Ramos (cell line): ENCODE data around the gene UBE2K.
"Not testable (repeated sequence)": the region's sequence is repeated elsewhere in the genome, so short reads cannot be mapped to it uniquely, and the experiment has no call there.

ENCODE experiments used
- in situ Hi-C: fragments of 300-500 bp; cut with MboI; formaldehyde crosslinking; loops from one replicate; pipeline ENCODE4 v1.14.3; 2022; ENCODE audit warnings: low sequenced_read_pairs; ENCODE audit not compliant: unreplicated experiment

Gene UBE2K

DNA sequence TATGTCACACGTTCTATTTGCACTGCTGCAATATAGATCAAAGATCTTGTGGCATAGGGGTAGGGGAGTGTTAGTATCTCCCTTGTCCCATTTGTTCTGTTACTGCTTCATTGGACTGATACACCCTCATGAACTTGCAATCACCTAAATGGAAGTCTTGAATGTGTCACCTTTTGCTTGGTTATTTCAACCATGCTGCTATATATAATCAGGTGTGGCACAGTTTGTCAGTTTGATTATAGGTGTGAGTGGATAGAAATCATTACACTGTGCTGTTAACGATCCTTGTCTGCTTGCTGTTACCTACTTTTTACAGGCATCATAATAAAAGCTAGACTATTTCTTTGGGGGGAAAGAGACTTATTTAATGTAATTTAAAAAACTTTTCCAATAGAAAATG, 84.1 kb downstream of the UBE2K start:
- in situ Hi-C loops: not testable (repeated sequence)

- in situ Hi-C loops: no loop called here
Observed at GRCh38 chr4:39785083-39785482, 87.1 kb downstream of the UBE2K start.

DNA sequence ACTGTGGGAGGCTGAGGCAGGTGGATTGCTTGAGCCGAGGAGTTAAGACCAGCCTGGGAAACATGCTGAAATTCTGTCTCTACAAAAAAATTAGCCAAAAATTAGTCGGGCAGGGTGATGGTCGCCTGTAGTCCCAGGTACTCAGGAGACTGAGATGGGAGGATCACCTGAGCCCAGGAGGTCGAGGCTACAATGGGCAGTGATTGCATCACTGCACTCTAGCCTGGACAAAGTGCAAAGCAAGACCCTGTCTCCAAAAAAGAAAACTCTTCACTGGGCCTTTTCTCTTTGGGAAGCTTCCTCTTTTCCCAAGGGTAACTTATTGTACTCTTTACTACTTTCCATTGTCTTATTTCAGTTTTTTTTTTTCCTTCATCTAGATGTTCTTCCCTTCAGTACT, 88.9 kb downstream of the UBE2K start:
- in situ Hi-C loops: no loop called here

DNA sequence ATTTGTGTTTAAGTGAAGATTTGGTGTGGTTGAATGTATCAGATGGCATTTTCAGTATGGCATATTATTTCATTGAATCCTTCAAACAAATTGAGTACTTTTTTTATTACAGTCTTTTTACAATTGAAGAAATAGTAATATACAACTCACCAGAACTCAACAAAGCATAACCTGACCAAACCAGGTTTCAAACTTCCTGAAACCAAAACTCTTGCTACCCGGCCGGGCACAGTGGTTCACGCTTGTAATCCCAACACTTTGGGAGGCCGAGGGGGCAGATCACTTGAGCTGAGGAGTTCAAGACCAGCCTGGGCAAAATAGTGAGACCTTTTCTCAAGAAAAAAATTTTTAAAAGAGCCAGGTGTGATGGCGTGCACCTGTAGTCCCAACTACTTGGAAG, 94.2 kb downstream of the UBE2K start:
- in situ Hi-C loops: no loop called here

DNA sequence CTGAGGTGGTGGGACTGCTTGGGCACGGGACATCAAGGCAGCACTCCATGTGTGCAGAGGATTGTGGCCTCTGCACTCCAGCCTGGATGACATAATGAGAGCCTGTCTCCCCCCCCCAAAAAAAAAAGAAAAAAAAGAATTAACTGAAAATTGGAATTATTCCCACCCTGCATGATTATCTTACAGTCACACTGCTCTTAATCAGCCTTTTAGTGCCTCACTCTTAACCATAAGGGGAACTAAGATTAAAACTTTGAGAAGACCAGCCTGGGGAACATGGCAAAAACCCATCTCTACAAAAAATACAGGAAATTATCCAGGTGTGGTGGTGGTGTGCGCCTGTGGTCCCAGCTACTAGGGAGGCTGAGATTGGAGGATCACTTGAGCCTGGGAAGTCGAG, 94.6 kb downstream of the UBE2K start:
- in situ Hi-C loops: no loop called here

GRCh38 chr4:39792976-39793375, 95.0 kb downstream of the UBE2K start:
- in situ Hi-C loops: not testable (repeated sequence)

GRCh38 chr4:39802005-39802404, 104.1 kb downstream of the UBE2K start:
- in situ Hi-C loops: no loop called here

- in situ Hi-C loops: no loop called here
Observed at GRCh38 chr4:39808231-39808749, 110.4 kb downstream of the UBE2K start.

DNA sequence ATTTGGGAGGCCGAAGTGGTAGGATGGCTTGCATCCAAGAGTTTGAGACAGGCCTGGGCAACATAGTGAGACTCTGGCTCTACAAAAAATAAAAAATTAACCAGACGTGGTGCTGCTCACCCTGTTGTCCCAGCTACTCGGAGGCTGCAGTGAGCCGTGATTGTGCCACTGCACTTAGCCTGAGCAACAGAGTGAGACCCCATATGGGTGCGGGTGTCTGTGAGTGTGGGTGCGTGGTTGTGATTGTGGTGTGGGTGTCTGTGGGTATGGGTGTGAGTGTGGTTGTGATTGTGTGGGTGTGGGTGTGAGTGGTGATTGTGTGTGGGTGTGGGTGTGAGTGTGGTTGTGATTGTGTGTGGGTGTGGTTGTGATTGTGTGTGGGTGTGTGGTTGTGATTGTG, 114.6 kb downstream of the UBE2K start:
- in situ Hi-C loops: no loop called here

DNA sequence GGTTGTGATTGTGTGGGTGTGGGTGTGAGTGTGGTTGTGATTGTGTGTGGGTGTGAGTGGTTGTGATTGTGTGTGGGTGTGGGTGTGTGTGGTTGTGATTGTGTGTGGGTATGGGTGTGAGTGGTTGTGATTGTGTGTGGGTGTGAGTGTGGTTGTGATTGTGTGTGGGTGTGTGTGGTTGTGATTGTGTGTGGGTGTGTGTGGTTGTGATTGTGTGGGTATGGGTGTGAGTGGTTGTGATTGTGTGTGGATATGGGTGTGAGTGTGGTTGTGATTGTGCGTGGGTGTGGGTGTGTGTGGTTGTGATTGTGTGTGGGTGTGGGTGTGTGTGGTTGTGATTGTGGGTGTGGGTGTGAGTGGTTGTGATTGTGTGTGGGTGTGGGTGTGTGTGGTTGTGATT, 115.1 kb downstream of the UBE2K start:
- in situ Hi-C loops: not testable (repeated sequence)

GRCh38 chr4:39813761-39814160, 115.8 kb downstream of the UBE2K start:
- in situ Hi-C loops: not testable (repeated sequence)

DNA sequence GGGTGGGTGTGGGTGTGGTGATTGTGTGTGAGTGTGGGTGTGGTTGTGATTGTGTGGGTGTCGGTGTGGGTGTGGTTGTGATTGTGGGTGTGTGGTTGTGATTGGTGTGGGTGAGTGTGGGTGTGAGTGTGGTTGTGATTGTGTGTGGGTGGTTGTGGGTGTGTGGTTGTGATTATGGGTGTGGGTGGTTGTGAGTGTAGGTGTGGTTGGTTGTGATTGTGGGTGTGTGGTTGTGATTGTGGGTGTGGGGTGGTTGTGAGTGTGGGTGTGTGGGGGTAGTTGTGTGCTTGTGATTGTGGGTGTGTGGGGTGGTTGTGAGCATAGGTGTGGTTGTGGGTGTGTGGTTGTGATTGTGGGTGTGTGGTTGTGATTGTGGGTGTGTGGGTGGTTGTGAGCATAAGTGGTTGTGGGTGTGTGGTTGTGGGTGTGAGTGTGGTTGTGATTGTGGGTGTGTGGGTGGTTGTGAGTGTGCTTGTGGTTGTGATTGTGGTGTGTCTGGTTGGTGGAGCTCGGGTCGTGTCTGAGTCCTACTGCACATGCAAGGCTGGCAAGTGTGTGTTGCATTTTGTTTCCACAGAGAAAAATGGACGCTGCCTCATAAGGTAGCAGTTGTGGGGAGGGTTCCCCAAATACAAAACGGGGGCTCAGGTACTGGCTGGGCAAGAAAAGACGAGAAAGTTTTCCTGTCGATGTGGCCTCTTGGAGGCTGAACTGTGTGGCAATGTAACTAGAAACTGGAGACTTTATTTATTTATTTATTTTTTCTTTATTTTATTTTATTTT, 116.7 kb downstream of the UBE2K start:
- in situ Hi-C loops: no loop called here

DNA sequence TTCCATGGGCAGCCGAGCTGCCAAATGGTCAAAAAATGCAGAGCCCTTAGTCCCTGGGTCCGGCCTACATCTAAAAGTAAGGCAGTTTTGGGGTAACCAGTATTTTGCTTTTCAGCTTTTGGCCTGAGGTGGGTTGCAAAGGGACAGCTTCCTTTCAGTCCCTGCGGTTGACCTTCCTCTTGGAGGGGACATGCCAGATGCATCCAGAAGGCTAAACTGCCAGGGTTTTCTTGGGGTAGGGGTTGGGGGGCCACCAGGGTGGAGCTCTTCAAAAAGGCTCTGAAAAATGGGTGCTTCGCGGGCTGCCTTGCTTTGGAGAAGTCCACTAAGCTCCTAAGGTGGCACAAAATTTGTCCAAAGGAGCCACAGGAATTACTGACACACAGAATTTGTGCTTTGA, 120.7 kb downstream of the UBE2K start:
- in situ Hi-C loops: no loop called here

DNA sequence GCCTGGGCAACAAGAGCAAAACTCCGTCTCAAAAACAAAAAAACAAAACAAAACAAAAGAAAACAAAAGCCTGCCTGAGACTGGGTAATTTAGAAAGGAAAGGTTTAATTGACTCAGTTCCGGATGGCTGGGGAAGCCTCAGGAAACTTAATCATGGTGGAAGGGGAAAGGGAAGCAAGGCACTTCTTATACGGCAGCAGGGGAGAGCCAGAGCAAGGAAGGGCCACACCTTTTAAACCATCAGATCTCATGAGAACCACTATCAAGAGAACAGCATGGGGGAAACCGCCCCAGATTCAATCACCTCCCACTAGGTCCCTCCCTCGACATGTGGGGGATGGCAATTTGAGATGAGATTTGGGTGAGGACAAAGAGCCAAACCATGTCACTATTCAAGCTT, 122.2 kb downstream of the UBE2K start:
- in situ Hi-C loops: no loop called here

DNA sequence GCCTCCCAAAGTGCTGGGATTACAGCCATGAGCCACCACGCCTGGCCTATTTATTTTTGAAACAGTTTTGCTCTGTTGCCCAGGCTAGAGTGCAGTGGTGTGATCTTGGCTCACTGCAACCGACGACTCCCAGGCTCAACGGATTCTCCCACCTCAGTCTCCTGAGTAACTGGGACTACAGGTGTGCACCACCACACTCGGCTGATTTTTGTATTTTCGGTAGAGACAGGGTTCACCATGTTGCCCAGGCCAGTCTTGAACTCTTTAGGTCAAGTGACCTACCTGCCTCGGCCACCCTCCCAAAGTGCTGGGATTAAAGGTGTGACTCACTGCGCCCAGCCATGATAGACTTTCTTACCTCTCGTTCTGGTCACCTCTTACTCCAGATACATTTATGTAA, 124.0 kb downstream of the UBE2K start:
- in situ Hi-C loops: no loop called here

DNA sequence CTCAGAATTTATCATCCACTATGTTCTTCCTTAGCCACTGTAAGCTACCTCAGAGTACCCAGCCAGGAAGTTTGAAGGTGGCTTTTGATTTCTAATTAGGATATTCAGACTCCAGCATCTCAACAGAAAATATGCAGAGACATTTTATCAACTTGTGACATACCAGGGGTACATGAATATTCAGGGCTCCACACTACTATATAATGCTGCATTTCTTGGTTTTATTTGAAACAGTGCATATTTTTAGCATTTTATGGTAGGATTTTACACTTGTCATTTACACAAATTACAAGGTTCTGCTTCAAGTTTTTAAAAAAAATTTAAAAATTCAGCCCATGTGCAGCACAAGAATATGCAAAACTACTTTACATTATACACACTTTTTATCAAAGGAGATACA, 124.7 kb downstream of the UBE2K start:
- in situ Hi-C loops: no loop called here

DNA sequence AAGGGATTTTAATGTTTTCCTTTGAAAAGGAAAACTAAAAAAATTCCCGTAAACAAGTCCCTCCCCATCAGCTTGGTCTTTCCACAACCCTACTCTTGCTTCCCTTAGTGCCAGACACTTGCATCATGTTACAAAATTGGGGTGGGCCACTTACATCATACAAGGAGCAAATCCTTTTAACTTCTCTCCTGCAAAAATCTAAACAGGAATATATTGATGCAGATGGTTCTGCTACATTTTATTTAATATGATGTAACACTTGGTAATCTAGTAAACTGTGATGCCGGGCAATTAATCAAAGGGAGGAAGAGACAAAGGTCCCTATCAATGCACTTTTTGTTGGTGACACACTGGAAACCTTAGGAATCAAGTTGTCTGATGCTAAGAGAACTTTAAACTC, 125.3 kb downstream of the UBE2K start:
- in situ Hi-C loops: no loop called here

- in situ Hi-C loops: no loop called here
Observed at GRCh38 chr4:39825090-39825489, 127.2 kb downstream of the UBE2K start.

GRCh38 chr4:39825741-39826231, 127.8 kb downstream of the UBE2K start:
- in situ Hi-C loops: no loop called here
